Esophagus muscularis mucosa (tissue), 3 donors: ENCODE results near the gene PRKAG2.
A peak's percentile ranks its signal among the peaks of the same experiment; 100 is the strongest.

ENCODE experiments used
- CTCF ChIP-seq, 3 experiments: fragments of 200-600 bp in 2 of 3; fragments of 450-650 bp in 1 of 3; sonication (generic) in 2 of 3; IDR thresholded peaks; one replicate each; pipeline ENCODE4 v1.5.1; 2017 to 2019; ENCODE audit warnings: antibody characterized with exemption in 3 of 3, mild to moderate bottlenecking in 2 of 3, moderate library complexity in 1 of 3
- POLR2A ChIP-seq: fragments of 450-650 bp; IDR thresholded peaks from one replicate; pipeline ENCODE4 v1.6.1; 2017; ENCODE audit warnings: antibody characterized with exemption, moderate library complexity, mild to moderate bottlenecking, low read depth
- POLR2AphosphoS5 ChIP-seq, 2 donors: sonication (generic); formaldehyde crosslinking; IDR thresholded peaks; one replicate each; pipeline ENCODE4 v1.6.1; 2017; ENCODE audit warnings: antibody characterized with exemption in 2 of 2

- TF ChIP-seq CTCF (IDR thresholded peaks at IDR 0.05) (no peak), POLR2A (no peak), POLR2AphosphoS5 (IDR thresholded peaks at IDR 0.05) (peak in 1 of 2 donors; percentile 68)
Observed at GRCh38 chr7:151727579-151728285, 149.2 kb downstream of the PRKAG2 start.
